HG02610 (cell line): Measurements from ENCODE around the gene ALDH3B1.
A peak's percentile ranks its signal among the peaks of the same experiment; 100 is the strongest.

Experiments used
- ATAC-seq: cut with Tn5 transposase; IDR thresholded peaks from one replicate; pipeline ENCODE4 v1.9.1; 2021; ENCODE audit warnings: mild to moderate bottlenecking, moderate library complexity; ENCODE audit not compliant: unreplicated experiment

The ALDH3B1 gene

GRCh38 chr11:68028802-68029545, 18.8 kb downstream of the ALDH3B1 start:
- no peak for ATAC-seq

GRCh38 chr11:68030318-68031143, 20.4 kb downstream of the ALDH3B1 start, which contains the start of gene NDUFS8:
TSS of gene NDUFS8 (plus strand) at chr11:68030681. CDS start at chr11:68032152, 1,471 bp downstream.
- ATAC-seq: peak; percentile 91

- ATAC-seq: no peak
Measured at GRCh38 chr11:68031144-68031464, 21.0 kb downstream of the ALDH3B1 start.

- ATAC-seq: no peak
Measured at GRCh38 chr11:68032003-68032402, 21.9 kb downstream of the ALDH3B1 start.

- no peak for ATAC-seq
Measured at GRCh38 chr11:68032997-68033707, 23.0 kb downstream of the ALDH3B1 start.

GRCh38 chr11:68033708-68034045, 23.6 kb downstream of the ALDH3B1 start:
- no peak for ATAC-seq

- ATAC-seq: no peak
Measured at GRCh38 chr11:68035266-68035876, 25.2 kb downstream of the ALDH3B1 start.

- ATAC-seq: no peak
Measured at GRCh38 chr11:68036141-68036716, 26.1 kb downstream of the ALDH3B1 start.

GRCh38 chr11:68036717-68037239, 26.7 kb downstream of the ALDH3B1 start:
- ATAC-seq: no peak

- no peak for ATAC-seq
Measured at GRCh38 chr11:68037411-68038225, 27.5 kb downstream of the ALDH3B1 start.

GRCh38 chr11:68038226-68038717, 28.1 kb downstream of the ALDH3B1 start:
- ATAC-seq: no peak

GRCh38 chr11:68038718-68039525, 28.8 kb downstream of the ALDH3B1 start, which contains the start of gene TCIRG1:
TSS of gene TCIRG1 (plus strand) at chr11:68039025. CDS start at chr11:68041272, 2,247 bp downstream.
- ATAC-seq: peak; percentile 45

- ATAC-seq: no peak
Measured at GRCh38 chr11:68039526-68040086, 29.5 kb downstream of the ALDH3B1 start.

GRCh38 chr11:68040101-68040956, 30.2 kb downstream of the ALDH3B1 start:
- ATAC-seq: peak; percentile 42

- ATAC-seq: no peak
Measured at GRCh38 chr11:68040957-68041591, 30.9 kb downstream of the ALDH3B1 start.

- no peak for ATAC-seq
Measured at GRCh38 chr11:68041617-68042218, 31.6 kb downstream of the ALDH3B1 start.
